ENCODE measurements around the gene ERVK3-1. TPM values are rescaled to one million over a fixed set of nuclear protein-coding genes. Genes with fewer than 3 reads are reported as not detected.

ERVK3-1 gene
- total and polyA plus RNA-seq, 2 of the 8 experiments (the other 6 are each of a cell fraction or from before 2014, with no cell fraction given) = 29.9 to 31.5 TPM

- Histone ChIP-seq H3K9me3 (ENCODE audit: insufficient read depth in 2 of 2, low read depth in 1 of 2, low read length in 1 of 2) (no peaks in the 10 kb centered on the region), H3K27me3 (replicated peaks in 1 of 4; ENCODE audit: control insufficient read depth in 3 of 4, extremely low read depth in 1 of 4, insufficient read depth in 3 of 4, low read length in 3 of 4) (no peaks in the 10 kb centered on the region)
- POLR2A ChIA-PET (ENCODE audit: partially characterized antibody) = interaction anchor here (1.0 to 11.4 kb wide), 4 partner anchors 10 to 203 kb away, joined by 3 to 102 read pairs (median 6); partner anchors contain the start of genes CHMP2A, RNF225 and ZNF497
- TF ChIP-seq SUZ12 (IDR thresholded peaks at IDR 0.05; ENCODE audit: low read length) (no peak), SP2 (IDR thresholded peaks at IDR 0.05; ENCODE audit: low read length) (no peak), E2F6 (IDR thresholded peaks at IDR 0.05) (no peak), KDM1A (IDR thresholded peaks at IDR 0.05; ENCODE audit: borderline replicate concordance, low read length) (no peak), EP300 (IDR thresholded peaks at IDR 0.05; ENCODE audit: borderline replicate concordance in 1 of 2, low read depth in 2 of 2, low read length in 2 of 2) (no peak), CTBP2 (IDR thresholded peaks at IDR 0.05; ENCODE audit: borderline replicate concordance, insufficient read depth, insufficient read length, low read length) (no peak), CBX5 (IDR thresholded peaks at IDR 0.05; ENCODE audit: low read depth, low read length) (no peak), JUN (IDR thresholded peaks at IDR 0.05; ENCODE audit: low read depth, low read length) (no peak), ASH2L (IDR thresholded peaks at IDR 0.05; ENCODE audit: low read length) (no peak), HDAC2 (IDR thresholded peaks at IDR 0.05; ENCODE audit: borderline replicate concordance in 1 of 2, low read depth in 2 of 2, low read length in 2 of 2) (no peak), EZH2 (IDR thresholded peaks at IDR 0.05; ENCODE audit: low read depth, low read length, severe bottlenecking) (no peak)
Observed at GRCh38 chr19:58351990-58352755, 47.0 kb downstream of the ERVK3-1 start.

More at GRCh38 chr19:58351990-58352755, 47.0 kb downstream of the ERVK3-1 start:
- Histone ChIP-seq H3K4me1 (replicated peaks in 1 of 4; ENCODE audit: control insufficient read depth in 3 of 4, insufficient read depth in 4 of 4, low read length in 3 of 4) (no peaks in the 10 kb centered on the region; a peak in 1 of 7 replicates), H3K23me2 (ENCODE audit: low read depth, low read length) (peaks cover 6% of the 10 kb centered on the region), H2AFZ (ENCODE audit: low read length) (no peak overlapping the region), H4K5ac (ENCODE audit: insufficient read length, low read depth, low read length) (no peak overlapping the region), H2AK5ac (ENCODE audit: low read depth, low read length) (no peak overlapping the region), H3K9ac (replicated peaks in 1 of 4; ENCODE audit: extremely low read depth in 1 of 4, low read depth in 3 of 4, low read length in 3 of 4) (no peak overlapping the region), H3K18ac (ENCODE audit: extremely low read depth, low read length) (no peak overlapping the region), H4K91ac (replicated peaks; ENCODE audit: insufficient read length, low read length) (no peak overlapping the region), H3K27ac (ENCODE audit: low read depth, low read length) (no peak overlapping the region), H3K79me1 (ENCODE audit: low read depth, low read length) (no peaks in the 10 kb centered on the region), H3K4me3 (ENCODE audit: extremely low read depth in 1 of 4, insufficient read depth in 2 of 4, low read depth in 3 of 4, low read length in 4 of 4) (no peak overlapping the region), H4K20me1 (replicated peaks in 1 of 2; ENCODE audit: control insufficient read depth in 1 of 2, insufficient read depth in 2 of 2, low read length in 2 of 2) (peaks cover 0 to 3% of the 10 kb centered on the region in 2 experiments), H3K79me2 (ENCODE audit: control insufficient read depth in 1 of 2, insufficient read depth in 2 of 2, low read length in 2 of 2) (no peaks in the 10 kb centered on the region), H2BK20ac (ENCODE audit: low read length) (no peak overlapping the region), H2BK12ac (ENCODE audit: low read depth, low read length) (no peak overlapping the region), H3K4me2 (ENCODE audit: insufficient read depth in 1 of 2, low read depth in 2 of 2, low read length in 2 of 2) (no peak overlapping the region), H2BK5ac (ENCODE audit: low read depth, low read length) (no peak overlapping the region), H3K4ac (replicated peaks; ENCODE audit: insufficient read length, low read depth, low read length) (no peak overlapping the region), H2BK120ac (replicated peaks; ENCODE audit: low read depth, low read length) (no peak overlapping the region), H3K14ac (ENCODE audit: insufficient read length) (no peak overlapping the region), H3K36me3 (ENCODE audit: control insufficient read depth in 2 of 4, insufficient read depth in 4 of 4, low read length in 3 of 4) (no peaks in the 10 kb centered on the region), H3K56ac (replicated peaks; ENCODE audit: insufficient read length, low read depth, low read length) (no peak overlapping the region), H2BK15ac (ENCODE audit: low read length) (no peak overlapping the region), H3K23ac (ENCODE audit: insufficient read length) (no peak overlapping the region), H4K8ac (ENCODE audit: extremely low read depth, insufficient read depth, low read length) (0 out of 2 replicates have a peak overlapping the region, but pooled peaks have one; percentile 16)
- DNase-seq (ENCODE audit: low read depth in 1 of 2, low spot score in 2 of 2) = no peak
- FAIRE-seq = no peak
- CTCF ChIA-PET (ENCODE audit: partially characterized antibody) = interaction anchor here (1.0 to 2.9 kb wide), 5 partner anchors 12 to 162 kb away, joined by 3 to 14 read pairs (median 4); no protein-coding TSS in a partner anchor
- 89% methylated on average over 23 of the region's 23 CpGs; no CpG with 5 or more reads in 1 of the 2 experiments for WGBS, 2 experiments (ENCODE audit: extremely low coverage in 1 of 2, insufficient coverage in 1 of 2, insufficient read length in 1 of 2, insufficient replicate concordance in 2 of 2, low coverage in 1 of 2, low lambda C conversion rate in 2 of 2, missing lambda C conversion rate in 1 of 2)
